HEK293T (cell line): ENCODE results near the gene SULT1C2.

ENCODE experiments used
- FOXM1 ChIP-seq: fragments of 450-650 bp; IDR thresholded peaks from 2 replicates; pipeline ENCODE4 v1.6.1; 2017; ENCODE audit warnings: mild to moderate bottlenecking, borderline replicate concordance
- LEF1 ChIP-seq: fragments of 450-650 bp; IDR thresholded peaks from 2 replicates; pipeline ENCODE4 v1.6.1; 2017; ENCODE audit warnings: mild to moderate bottlenecking, borderline replicate concordance

- TF ChIP-seq FOXM1 = no peak
- TF ChIP-seq LEF1 = no peak
Measured at GRCh38 chr2:108253106-108253505, 35.6 kb upstream of the SULT1C2 start.
